Bone marrow (tissue), 2 donors: Measurements from ENCODE around the gene CRACR2B.

ENCODE experiments used
- DNase-seq, 2 donors: peaks; one replicate each; lab custom pipeline; 2025; lab: John Stamatoyannopoulos, UW

Gene CRACR2B

DNA sequence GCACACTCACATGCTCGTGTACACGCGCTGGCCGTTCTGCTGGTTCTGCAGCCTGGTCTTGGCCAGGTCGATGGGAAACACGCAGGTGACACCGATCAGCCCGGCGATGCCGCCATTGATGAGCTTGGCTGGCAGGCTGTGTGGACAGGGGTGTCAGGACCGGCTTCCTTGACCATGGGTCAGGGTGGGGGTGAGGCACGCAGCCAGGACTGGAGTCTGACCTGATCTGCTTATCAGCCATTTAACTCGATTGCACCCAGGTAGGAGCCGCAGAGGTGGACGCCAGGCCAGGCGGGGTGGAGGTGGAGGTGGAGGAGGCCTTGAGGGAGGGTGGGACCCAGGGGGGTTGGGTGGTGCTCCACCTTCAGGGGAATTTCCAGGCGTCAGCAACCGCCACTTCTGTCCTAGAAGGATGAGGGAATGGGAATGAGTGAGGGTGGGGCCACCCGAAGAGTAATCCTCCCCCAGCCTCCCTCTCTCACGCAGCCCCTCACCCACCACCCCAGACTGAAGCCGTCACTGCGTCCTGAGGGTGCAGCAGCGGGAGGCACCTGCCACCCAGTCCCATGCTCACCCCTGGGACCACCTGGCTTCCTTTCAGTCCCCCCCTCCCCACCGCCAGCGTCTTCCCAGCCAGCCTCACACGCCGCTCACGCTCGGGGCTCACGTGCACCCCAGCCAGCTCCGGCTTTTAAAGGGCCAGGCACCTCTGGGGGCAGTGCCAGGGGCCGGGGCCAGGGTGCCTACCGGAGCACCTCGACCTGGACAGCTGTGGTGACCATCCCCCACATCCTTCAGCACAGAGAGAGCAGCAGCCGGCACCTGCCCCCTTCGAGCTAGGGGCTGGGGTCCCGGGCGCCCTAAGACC lies 32.7 kb upstream of the CRACR2B start:
- DNase-seq = no peak

DNA sequence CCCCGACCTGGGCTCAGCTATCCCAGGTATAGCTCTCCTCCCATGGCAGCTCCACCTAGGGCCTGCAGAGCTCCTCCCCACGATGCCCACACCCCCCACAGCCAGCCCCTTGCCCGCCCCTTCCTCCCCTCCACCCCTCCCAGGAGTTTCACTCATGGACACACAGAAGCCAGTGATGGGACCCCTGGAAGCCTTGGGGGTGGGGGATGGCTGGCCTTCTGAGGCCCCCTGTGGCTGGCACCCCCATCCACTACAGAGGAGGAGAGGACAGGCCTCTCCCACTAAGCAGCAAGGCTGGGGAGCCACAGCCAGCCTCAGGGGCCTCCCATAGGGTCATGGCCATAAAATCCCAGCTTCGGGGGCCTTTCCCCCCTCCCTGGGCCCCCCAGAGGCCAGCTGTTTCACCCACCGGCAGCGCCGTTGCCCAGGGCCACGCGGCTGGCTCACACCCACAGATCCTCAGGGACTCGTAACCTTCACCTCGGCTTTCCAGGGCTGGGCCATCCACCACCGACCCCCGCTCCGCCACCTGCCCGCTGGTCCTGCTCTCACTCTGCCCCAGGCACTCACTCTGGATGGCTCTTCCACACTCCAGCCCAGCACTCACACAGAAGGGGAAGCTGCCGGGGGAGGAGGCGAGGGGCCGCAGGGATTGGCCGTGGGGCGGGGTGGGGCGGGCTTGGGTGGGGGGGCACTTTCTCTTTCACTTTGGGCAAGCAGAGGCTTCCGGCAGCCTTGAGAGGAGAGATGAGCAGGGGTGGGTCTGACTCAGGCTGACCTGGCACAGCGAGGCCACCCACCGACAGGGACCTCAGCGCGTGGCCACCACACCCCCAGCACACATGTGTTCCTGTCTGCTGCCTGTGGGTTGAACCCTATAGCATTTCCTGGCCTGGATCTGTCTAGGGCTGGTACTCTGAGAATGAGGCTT lies 31.8 kb upstream of the CRACR2B start:
- peak; percentile 71 to 90 for DNase-seq

DNA sequence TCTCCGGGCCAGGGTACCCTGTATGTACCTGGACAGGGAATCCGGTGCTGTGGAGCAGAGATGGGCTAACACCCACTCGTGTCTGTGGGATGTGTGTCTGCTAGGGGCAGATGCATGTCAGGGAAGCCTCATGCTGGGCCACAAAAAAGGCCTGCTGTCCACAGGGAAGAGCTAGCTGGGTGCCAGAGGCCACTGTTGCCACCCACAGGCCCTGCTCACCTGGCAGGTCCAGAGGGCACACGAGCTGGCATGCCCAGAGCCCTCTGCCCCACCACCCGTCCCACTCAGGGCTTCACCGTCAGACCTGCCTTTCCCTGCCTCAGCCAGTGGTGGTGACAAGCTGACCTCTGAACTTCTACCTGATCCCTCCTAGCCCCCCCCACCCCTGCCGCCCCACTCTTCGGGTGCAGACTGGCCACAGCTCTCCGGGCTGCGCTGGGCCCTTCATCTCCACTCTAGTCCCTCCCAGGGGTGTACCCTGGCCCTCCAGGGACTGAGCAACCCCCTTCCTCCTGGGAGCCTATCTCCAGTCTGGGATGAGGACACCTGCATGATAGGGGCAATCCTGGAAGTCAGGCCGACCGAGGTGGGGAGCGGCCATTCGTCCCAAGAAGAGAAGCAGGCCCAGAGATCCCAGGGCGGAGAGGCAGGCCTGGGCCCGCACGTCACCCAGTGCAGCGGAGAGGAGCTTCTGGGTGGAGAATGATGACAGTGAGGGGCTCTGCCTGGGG lies 31.0 kb upstream of the CRACR2B start:
- DNase-seq = no peak

DNA sequence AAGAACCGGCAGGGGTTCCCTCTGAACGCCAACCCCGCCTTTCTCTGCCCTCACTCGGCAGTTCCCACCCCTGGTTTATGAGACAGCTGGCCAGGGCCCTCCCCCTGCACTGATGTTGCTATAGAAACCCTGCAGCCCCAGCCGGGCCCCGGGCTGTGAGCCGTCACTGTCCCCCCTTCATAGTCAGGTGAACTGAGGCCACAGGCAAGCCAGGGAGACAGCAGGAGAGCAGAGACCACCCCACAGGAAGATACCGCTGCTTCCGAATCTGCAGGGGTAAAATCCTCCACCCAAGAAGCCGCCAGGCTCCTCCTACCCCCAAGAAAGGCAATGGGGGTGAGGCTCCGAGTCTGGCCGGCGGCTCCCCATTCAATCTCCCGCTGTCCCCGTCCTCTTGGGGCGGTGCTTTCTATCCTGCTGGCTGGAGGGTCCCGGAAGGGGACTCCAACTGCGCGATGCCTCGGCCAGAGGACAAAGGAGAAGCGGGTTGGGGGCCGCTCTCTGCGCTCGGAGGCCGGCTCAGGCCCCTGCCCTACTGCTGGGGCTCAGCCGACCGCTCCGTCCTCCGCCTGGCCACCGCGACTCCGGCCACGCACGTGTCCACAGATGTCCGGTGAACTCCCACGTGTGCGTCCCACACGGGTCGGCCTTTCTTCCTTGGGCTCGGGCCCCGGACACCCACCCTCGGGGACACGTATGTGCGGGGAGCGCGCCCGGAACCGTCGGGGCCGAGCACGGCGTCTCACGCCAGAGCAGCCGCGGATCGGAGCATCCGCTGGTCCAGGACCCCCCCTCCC lies 30.2 kb upstream of the CRACR2B start:
- DNase-seq = peak; percentile 45 to 53

- peak; percentile 9 to 82 for DNase-seq
Measured at GRCh38 chr11:798093-798713, 29.5 kb upstream of the CRACR2B start, which contains the start of gene SLC25A22. TSS of gene SLC25A22 (minus strand) at chr11:798281. CDS start at chr11:795006, 3,275 bp downstream.

DNA sequence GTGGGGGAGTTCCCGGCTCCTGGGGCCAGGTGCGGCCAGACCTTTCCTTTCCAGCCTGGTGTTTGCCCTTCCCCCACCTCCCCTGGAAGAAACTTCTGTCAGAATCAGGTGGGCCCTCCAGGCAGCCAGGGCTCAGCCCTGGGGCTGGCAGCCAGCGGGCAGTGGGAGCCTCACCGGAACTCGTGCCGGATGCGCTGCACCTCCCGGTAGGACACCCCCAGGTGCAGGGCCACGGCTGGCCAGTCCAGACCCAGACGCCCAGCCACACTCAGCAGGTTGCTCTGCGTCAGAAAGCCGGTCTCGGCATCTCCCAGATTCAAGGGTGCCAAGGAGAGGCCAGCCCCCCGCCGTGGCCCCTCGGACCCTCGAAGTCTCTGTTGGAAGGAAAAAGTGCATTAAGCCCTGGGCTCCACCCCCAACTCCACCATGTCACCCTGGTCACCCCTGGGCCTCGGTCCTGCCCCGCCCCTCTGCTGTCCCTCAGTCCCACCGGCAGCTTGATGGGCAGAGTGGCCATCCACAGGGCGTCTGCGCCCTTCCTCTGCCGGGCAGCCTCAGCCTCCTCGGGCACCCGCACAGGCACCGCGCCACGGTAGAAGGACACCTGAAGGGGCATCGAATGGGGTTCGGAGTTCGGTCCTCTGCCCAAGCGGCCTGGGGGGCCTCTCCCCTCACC lies 27.9 kb upstream of the CRACR2B start:
- DNase-seq = no peak

GRCh38 chr11:800473-800872 lies 27.2 kb upstream of the CRACR2B start:
- no peak for DNase-seq

DNA sequence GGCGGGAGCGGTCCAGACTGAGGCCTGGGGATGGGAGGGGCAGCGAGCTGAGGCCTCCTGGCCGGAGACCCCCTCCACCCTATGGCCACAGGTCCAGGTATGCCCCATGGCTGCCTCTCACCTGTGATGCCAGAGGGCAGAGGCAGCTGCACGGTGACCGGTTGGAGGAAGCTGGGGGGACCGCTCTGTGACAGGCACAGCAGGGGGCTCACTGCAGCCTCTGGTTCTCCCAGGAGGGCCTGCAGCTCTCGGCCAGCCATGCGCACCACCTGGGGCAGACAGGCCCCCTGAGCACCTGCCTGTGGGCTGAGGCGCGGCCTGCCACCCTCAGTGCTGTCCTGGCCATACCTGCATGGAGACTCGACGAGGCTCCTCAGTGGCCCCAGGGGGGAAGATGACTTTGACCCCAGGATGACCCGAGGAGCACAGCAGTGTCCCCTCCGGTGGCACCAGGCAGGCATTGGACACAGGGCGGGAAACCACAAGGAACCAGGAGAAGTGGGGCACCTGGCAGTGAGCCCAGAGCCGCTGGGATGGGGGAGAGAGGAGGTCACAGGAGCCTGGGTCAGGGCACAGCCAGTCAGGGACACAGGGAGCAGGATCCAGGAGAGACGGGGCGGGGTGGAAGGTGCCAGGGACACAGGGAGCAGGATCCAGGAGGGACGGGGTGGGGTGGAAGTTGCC lies 26.5 kb upstream of the CRACR2B start:
- no peak for DNase-seq

- no peak for DNase-seq
Measured at GRCh38 chr11:802018-802617, 25.6 kb upstream of the CRACR2B start.

DNA sequence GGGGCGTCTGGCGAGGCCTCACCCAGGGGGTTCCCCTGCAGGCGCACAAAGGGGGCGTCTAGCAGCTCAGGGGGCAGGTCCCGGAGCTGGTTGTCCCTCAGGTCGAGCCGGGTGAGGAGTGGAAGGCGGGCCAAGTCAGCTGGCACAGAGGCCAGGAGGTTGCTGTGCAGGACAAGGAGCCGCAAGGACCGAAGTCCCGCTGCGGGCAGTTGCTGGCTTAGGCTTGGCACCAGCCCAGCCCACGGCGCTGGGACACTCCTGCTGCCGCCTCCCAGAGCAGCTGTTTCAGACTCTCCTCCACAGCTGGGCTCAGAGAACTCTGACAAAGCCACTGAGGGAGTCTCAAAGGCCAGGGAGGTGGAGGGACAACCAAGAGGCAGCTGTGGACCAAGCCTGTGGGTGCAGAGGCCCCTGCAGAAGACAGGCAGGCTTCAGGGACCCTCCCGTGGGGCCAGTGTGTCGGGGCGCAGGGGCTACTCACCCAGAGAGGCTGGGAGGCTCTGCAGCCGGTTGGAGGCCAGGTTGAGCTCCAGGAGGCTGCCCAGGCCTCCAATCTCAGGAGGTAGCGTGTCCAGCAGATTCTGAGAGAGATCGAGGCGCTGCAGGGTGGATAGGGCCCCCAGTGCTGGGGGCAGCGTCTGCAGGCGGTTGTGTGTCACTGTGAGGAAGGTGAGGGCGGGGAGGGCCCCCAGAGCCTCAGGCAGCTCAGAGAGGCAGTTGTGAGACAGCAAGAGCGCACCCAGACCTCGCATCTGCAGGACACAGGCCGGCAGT lies 24.8 kb upstream of the CRACR2B start:
- DNase-seq = no peak

- DNase-seq = no peak
Measured at GRCh38 chr11:803467-803742, 24.3 kb upstream of the CRACR2B start.

GRCh38 chr11:803770-804598 lies 23.7 kb upstream of the CRACR2B start:
- no peak for DNase-seq

GRCh38 chr11:804599-804964 lies 23.1 kb upstream of the CRACR2B start:
- DNase-seq = no peak

DNA sequence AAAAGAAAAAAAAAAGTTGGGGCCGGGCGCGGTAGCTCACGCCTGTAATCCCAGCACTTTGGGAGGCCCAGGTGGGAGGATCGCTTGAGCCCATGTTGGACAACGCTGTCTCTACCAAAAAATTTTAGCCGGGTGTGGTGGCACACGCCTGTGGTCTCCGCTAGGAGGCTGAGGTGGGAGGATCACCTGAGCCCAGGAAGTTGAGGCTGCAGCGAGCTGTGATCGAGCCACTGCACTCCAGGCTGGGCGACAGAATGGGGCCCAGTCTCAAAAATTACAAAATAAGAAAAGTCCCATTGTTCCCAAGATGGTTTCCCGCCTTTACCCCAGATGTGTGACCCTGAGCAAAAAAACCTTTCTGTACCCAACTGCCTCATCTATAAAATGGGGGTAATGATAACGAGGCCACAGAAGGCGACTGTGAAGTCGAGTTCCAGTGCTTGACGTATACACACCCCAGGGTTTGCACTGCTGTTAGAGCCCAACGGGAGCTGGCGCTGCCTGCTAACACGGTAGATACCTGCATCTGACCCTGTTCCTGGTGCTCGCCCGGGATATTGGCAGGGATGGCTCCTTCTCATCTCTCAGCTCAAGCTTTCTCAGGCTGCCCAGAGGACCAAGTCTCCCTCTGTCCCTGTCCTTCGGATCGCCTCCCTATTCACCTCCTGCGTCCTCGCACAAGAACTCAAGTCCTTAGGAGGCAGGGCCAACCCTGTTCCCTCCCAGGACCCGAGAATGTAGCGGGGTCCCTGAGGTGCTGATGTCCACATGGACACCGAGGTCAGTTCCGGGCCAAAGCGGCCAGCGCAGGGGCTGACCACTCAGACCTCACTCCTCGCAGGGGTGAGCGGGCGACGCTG lies 19.1 kb upstream of the CRACR2B start:
- DNase-seq = no peak

DNA sequence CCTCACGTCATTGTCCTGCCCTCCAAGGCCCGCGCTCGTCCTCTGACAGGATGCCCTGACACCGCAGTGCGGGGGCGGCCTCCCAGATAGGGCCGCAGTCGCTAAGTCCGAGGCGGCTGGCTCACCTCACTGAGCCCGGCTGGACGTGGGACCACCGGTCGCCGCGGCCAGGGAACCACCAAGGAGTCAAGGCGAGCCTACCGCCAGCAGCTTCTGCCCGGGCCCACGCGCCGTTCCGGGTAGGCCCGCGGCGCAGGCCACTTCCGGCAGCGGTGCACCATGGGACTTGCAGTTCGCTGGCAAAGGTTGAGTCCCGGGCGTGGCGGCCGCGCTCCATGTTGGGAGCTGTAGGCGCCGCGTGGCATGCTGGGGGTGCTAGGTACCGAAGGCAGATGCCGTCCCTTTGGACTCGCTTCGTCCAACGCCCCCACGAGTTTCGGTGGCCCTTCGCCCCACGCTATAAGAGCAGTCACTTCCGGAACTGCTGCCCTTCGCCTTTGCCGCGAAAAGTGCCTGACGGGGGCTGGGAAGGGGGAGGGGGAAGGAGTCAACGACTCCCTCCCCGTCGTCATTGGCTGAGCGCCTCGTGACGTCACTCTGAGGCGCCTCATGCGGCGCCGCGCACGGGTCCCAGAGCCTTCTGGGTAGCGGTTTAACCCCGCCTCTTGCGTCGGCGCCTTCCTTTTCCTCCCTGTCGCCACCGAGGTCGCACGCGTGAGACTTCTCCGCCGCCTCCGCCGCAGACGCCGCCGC lies 18.3 kb upstream of the CRACR2B start, which contains the start of gene RPLP2:
Gene RPLP2, plus strand, starts transcription at position 681 of the 753 bp plus-strand sequence. CDS start 268 bp downstream, outside the sequence.
- DNase-seq = peak; percentile 92 to 97

DNA sequence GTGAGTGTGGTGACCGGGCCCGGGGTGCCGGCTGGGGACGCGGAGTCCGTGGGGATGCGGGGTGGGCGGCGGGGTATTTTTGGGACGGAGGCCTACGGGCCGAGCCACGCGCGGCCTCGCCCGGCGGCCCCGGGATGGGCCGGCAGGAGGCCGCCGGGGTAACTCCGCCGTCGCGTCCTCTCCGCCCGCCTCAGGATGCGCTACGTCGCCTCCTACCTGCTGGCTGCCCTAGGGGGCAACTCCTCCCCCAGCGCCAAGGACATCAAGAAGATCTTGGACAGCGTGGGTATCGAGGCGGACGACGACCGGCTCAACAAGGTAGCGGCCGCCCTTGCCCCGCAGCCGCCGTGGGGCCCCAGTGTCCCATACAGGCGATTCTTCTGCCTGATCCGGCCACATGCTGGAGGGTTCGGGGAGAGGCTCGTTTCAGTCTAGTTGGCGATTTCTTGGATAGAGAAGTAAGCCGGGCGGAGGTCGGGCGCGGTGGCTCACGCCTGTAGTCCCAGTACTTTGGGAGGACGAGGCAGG lies 17.6 kb upstream of the CRACR2B start:
- DNase-seq = no peak
